Upper lobe of left lung (tissue), 6 donors: Measurements from ENCODE around the gene P2RX1. TPM values are rescaled to one million over a fixed set of nuclear protein-coding genes. Genes with fewer than 3 reads are reported as not detected.

Experiments used
- ATAC-seq, 2 donors: fragments of 200-7000 bp; cut with Tn5 transposase; one replicate each; pipeline ENCODE4 v1.9.1; 2022; ENCODE audit warnings: mild to moderate bottlenecking in 2 of 2, moderate library complexity in 2 of 2; ENCODE audit not compliant: low FRiP score in 2 of 2
- DNase-seq, 2 donors: peaks; one replicate each; pipeline ENCODE4 v3.0.0-alpha.2; 2019 to 2020
- H3K27ac ChIP-seq, 4 donors: fragments of 200-600 bp; sonication (generic); one replicate each; pipeline ENCODE4 v1.5.1; 2016 to 2019
- H3K27me3 ChIP-seq, 4 donors: fragments of 200-600 bp; sonication (generic); one replicate each; pipeline ENCODE4 v1.5.1; 2017 to 2019
- H3K36me3 ChIP-seq, 4 donors: fragments of 200-600 bp; sonication (generic); one replicate each; pipeline ENCODE4 v1.5.1; 2016 to 2019
- H3K4me1 ChIP-seq, 4 donors: fragments of 200-600 bp; sonication (generic); one replicate each; pipeline ENCODE4 v1.5.1; 2018 to 2019
- H3K4me3 ChIP-seq, 4 donors: fragments of 200-600 bp; sonication (generic); one replicate each; pipeline ENCODE4 v1.5.1; 2017 to 2019; ENCODE audit warnings: mild to moderate bottlenecking in 2 of 4, moderate library complexity in 1 of 4
- H3K9me3 ChIP-seq, 4 donors: fragments of 200-600 bp; sonication (generic); one replicate each; pipeline ENCODE4 v1.5.1; 2018 to 2019
- CTCF ChIP-seq, 6 experiments: fragments of 450-650 bp in 4 of 6; fragments of 200-600 bp in 2 of 6; sonication (generic) in 2 of 6; IDR thresholded peaks; one replicate each; pipeline ENCODE4 v1.5.1; 2016 to 2019; ENCODE audit warnings: antibody characterized with exemption in 6 of 6
- EP300 ChIP-seq, 4 donors: sonication (generic); formaldehyde crosslinking; IDR thresholded peaks; one replicate each; pipeline ENCODE4 v1.5.1; 2017; ENCODE audit warnings: antibody characterized with exemption in 4 of 4, control low read depth in 2 of 4
- POLR2A ChIP-seq, 4 donors: fragments of 450-650 bp; IDR thresholded peaks; one replicate each; pipeline ENCODE4 v1.5.1; 2016 to 2017; ENCODE audit warnings: antibody characterized with exemption in 4 of 4, mild to moderate bottlenecking in 2 of 4
- POLR2AphosphoS5 ChIP-seq, 2 donors: sonication (generic); formaldehyde crosslinking; IDR thresholded peaks; one replicate each; pipeline ENCODE4 v1.5.1; 2017; ENCODE audit warnings: antibody characterized with exemption in 2 of 2
- WGBS, 2 donors: methylation state at CpG; one replicate each; pipeline ENCODE4 v1.1.5; 2017 to 2018; 5-methylcytosine and 5-hydroxymethylcytosine counted together
- total RNA-seq, 6 donors: library from RNA; depleted of rRNA in 4 of 6; stranded (reverse); fragments of >200 nt in 4 of 6; gene quantifications; one replicate each; pipeline versions ENCODE4 v1.1.0 to v1.2.1, GENCODE V29; 2016 to 2021
- donor health status: DM: no; HTN: no; CAD: no; lungs with moderate emphysema.
- donor health status: DM: no; HTN: yes; CAD: no; lungs with severe emphysema.

P2RX1 gene
- total RNA-seq, 6 donors from 2014 or later, result 3.7 to 29.9 (median 9.4) TPM

GRCh38 chr17:3925684-3926485, 9.6 kb upstream of the P2RX1 start:
- H3K4me3 ChIP-seq, result no peak overlapping the region

GRCh38 chr17:3924512-3925350, 8.5 kb upstream of the P2RX1 start:
- TF ChIP-seq EP300 (IDR thresholded peaks at IDR 0.05) (no peak), POLR2AphosphoS5 (IDR thresholded peaks at IDR 0.05) (no peak), CTCF (IDR thresholded peaks at IDR 0.05) (no peak), POLR2A (IDR thresholded peaks at IDR 0.05) (no peak)
- Histone ChIP-seq H3K36me3 (peaks cover 0 to 33% (median 7%) of the 10 kb centered on the region in 4 donors), H3K4me1 (no peaks in the 10 kb centered on the region), H3K27me3 (no peaks in the 10 kb centered on the region), H3K9me3 (no peaks in the 10 kb centered on the region), H3K27ac (no peak overlapping the region), H3K4me3 (no peak overlapping the region)
- ATAC-seq (no peak), DNase-seq (no peak)
- 78 to 88% methylated on average over 28 to 30 of the region's 40 CpGs for WGBS, 2 donors

More at GRCh38 chr17:3925684-3926485, 9.6 kb upstream of the P2RX1 start:
- DNase-seq (no peak), ATAC-seq (no peak)
- no peaks in the 10 kb centered on the region for H3K4me1 ChIP-seq
- H3K27me3 ChIP-seq, result no peaks in the 10 kb centered on the region
- no peaks in the 10 kb centered on the region for H3K9me3 ChIP-seq
- peaks cover 0 to 44% (median 10%) of the 10 kb centered on the region in 4 donors for H3K36me3 ChIP-seq
- H3K27ac ChIP-seq, result no peak overlapping the region
- WGBS, 2 donors, result 88 to 95% methylated on average over 12 to 17 of the region's 17 CpGs
- TF ChIP-seq POLR2AphosphoS5 (IDR thresholded peaks at IDR 0.05) (no peak), EP300 (IDR thresholded peaks at IDR 0.05) (no peak), CTCF (IDR thresholded peaks at IDR 0.05) (no peak), POLR2A (IDR thresholded peaks at IDR 0.05) (no peak)

GRCh38 chr17:3923466-3924190, 7.4 kb upstream of the P2RX1 start:
- Histone ChIP-seq H3K36me3 (peaks cover 0 to 28% (median 7%) of the 10 kb centered on the region in 4 donors), H3K27me3 (no peaks in the 10 kb centered on the region), H3K9me3 (no peaks in the 10 kb centered on the region), H3K4me1 (peaks cover 0 to 4% (median 0%) of the 10 kb centered on the region in 4 donors), H3K27ac (no peak overlapping the region), H3K4me3 (no peak overlapping the region)
- TF ChIP-seq POLR2AphosphoS5 (IDR thresholded peaks at IDR 0.05), result no peak
- 89 to 90% methylated on average over 18 of the region's 18 CpGs for WGBS, 2 donors
- ATAC-seq, result no peak
- no peak for DNase-seq

- no peaks in the 10 kb centered on the region for H3K27me3 ChIP-seq
- WGBS, 2 donors, result 91 to 93% methylated on average over 7 of the region's 7 CpGs
- ATAC-seq (no peak), DNase-seq (no peak)
- no peak for TF ChIP-seq POLR2AphosphoS5 (IDR thresholded peaks at IDR 0.05)
- no peak for TF ChIP-seq EP300 (IDR thresholded peaks at IDR 0.05)
- H3K36me3 ChIP-seq, result peaks cover 0 to 20% (median 4%) of the 10 kb centered on the region in 4 donors
- H3K9me3 ChIP-seq, result no peaks in the 10 kb centered on the region
- H3K27ac ChIP-seq, result no peak overlapping the region
- H3K4me3 ChIP-seq, result no peak overlapping the region
- peaks cover 0 to 4% (median under 1%) of the 10 kb centered on the region in 4 donors for H3K4me1 ChIP-seq
These were observed 6.5 kb upstream of the P2RX1 start for GRCh38 chr17:3922765-3923164.

- peaks cover 0 to 12% (median 4%) of the 10 kb centered on the region in 4 donors for H3K36me3 ChIP-seq
- no peaks in the 10 kb centered on the region for H3K27me3 ChIP-seq
- DNase-seq, result no peak
- peaks cover 8 to 14% (median 11%) of the 10 kb centered on the region in 4 donors for H3K4me1 ChIP-seq
- TF ChIP-seq POLR2A (IDR thresholded peaks at IDR 0.05), result no peak
- 77 to 91% methylated on average over 16 to 25 of the region's 27 CpGs for WGBS, 2 donors
- no peak for ATAC-seq
- no peaks in the 10 kb centered on the region for H3K9me3 ChIP-seq
- H3K4me3 ChIP-seq, result no peak overlapping the region
- H3K27ac ChIP-seq, result no peak overlapping the region
These were observed 5.4 kb upstream of the P2RX1 start for GRCh38 chr17:3921502-3922319.
